Suprapubic skin (tissue), 4 donors: Measurements from ENCODE around the gene KDELR3.

ENCODE experiments used
- CTCF ChIP-seq, 2 donors: fragments of 200-600 bp in 1 of 2; fragments of 450-650 bp in 1 of 2; sonication (generic) in 1 of 2; IDR thresholded peaks; one replicate each; pipeline ENCODE4 v1.5.1; 2016 to 2019; ENCODE audit warnings: antibody characterized with exemption in 2 of 2, mild to moderate bottlenecking in 1 of 2, moderate library complexity in 1 of 2
- POLR2A ChIP-seq, 2 donors: fragments of 450-650 bp; IDR thresholded peaks; one replicate each; pipeline ENCODE4 v1.6.1; 2017; ENCODE audit warnings: antibody characterized with exemption in 2 of 2, mild to moderate bottlenecking in 2 of 2, moderate library complexity in 2 of 2
- POLR2AphosphoS5 ChIP-seq, 3 donors: sonication (generic); formaldehyde crosslinking; IDR thresholded peaks; one replicate each; pipeline ENCODE4 v1.6.1; 2017; ENCODE audit warnings: antibody characterized with exemption in 3 of 3

- TF ChIP-seq CTCF (IDR thresholded peaks at IDR 0.05) (no peak), POLR2AphosphoS5 (IDR thresholded peaks at IDR 0.05) (no peak), POLR2A (IDR thresholded peaks at IDR 0.05) (no peak)
These were observed 26.1 kb upstream of the KDELR3 start for GRCh38 chr22:38441620-38442287.
